GM12872 (cell line): ENCODE measurements around the gene CRB3.

Source experiments
- TF ChIP-seq, protein P1 (sequence below): IDR thresholded peaks from 3 replicates; pipeline ENCODE4 v1.5.1; 2011; ENCODE audit warnings: low read depth, mild to moderate bottlenecking, low read length, moderate library complexity; ENCODE audit not compliant: insufficient read depth

The CRB3 gene

DNA sequence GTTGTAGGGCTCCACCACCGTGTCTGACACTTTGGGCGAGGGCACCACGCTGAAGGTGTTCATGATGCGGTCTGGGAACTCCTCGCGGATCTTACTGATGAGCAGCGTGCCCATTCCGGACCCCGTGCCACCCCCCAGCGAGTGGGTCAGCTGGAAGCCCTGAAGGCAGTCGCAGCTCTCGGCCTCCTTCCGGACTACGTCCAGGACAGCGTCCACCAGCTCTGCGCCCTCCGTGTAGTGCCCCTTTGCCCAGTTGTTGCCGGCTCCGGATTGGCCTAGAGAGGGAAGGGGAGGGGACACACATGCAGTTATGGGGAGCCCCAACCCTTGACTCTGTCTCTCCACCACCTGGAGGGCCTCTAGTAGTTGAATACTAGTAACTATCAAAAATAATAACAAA, 31.9 kb downstream of the CRB3 start:
- TF ChIP-seq, protein P1, sequence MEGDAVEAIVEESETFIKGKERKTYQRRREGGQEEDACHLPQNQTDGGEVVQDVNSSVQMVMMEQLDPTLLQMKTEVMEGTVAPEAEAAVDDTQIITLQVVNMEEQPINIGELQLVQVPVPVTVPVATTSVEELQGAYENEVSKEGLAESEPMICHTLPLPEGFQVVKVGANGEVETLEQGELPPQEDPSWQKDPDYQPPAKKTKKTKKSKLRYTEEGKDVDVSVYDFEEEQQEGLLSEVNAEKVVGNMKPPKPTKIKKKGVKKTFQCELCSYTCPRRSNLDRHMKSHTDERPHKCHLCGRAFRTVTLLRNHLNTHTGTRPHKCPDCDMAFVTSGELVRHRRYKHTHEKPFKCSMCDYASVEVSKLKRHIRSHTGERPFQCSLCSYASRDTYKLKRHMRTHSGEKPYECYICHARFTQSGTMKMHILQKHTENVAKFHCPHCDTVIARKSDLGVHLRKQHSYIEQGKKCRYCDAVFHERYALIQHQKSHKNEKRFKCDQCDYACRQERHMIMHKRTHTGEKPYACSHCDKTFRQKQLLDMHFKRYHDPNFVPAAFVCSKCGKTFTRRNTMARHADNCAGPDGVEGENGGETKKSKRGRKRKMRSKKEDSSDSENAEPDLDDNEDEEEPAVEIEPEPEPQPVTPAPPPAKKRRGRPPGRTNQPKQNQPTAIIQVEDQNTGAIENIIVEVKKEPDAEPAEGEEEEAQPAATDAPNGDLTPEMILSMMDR: no peak

GRCh38 chr19:6498294-6499036, 34.4 kb downstream of the CRB3 start:
- TF ChIP-seq, protein P1: no peak

DNA sequence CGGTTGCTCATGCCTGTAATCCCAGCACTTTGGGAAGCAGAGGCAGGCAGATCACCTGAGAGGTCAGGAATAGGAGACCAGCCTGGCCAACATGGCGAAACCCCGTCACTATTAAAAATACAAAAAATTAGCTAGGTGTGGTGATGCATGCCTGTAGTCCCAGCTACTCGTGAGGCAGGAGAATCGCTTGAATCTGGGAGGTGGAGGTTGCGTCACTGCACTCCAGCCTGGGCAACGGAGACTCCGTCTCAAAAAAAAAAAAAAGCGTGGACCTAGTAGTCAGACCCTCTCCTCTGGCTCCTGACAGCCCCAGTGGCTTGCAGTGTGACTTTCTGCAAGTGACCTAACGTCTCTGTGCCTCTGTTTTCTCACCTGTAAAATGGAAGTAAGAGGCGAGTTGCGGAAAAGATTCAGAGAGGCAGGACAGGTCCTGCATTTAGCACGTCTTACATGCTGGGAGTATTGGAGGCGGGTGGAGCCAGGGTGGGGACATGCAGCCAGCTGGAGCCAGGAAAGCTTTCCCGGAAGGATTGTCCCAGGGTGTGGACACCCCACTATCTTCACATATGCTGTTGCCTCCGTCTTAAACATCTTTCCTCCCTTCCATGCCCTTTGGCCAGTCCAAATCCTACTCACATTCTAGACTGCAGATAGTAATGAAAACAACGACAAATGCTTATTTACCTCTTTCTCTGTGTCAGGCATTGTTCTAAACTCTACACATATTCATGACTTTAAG, 35.1 kb downstream of the CRB3 start:
- TF ChIP-seq, protein P1: no peak

DNA sequence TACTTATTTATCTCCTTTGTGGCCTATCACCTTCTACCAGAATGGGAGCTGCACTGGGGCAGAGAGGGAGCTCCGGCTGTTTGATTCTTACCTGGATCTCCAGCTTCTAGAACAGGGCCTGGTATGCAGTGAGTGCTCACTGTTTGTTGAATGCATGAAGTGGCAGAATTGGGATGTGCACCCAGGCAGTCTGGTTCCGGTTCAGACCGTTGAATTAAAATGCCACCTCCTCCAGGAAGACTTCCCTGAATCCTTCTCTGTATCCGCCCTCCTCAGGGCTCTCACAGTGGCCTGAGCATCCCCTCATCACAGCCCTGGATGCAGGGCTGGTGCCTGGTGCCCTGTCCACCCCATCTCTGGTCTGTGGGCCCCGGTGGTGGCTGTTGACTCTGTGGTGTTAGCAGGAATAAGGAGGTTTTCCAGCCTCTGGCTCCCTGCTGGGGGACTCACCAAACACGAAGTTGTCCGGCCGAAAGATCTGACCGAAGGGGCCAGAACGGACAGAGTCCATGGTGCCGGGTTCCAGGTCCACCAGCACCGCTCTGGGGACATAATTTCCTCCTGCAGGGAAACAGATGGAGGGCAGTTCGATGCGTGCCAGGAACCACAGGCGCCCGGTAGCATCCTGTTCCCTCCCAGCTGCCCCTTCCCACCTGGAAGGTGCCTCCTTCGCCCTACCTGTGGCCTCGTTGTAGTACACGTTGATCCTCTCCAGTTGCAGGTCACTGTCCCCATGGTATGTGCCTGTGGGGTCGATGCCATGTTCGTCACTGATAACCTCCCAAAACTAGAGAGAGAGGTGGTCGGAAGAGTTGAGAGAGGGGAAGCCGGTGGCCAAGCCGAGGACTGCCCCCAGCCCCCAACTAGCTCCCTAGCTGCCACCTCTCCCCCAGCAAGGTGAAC, 37.0 kb downstream of the CRB3 start:
- TF ChIP-seq, protein P1: no peak

- TF ChIP-seq, protein P1: no peak
Measured at GRCh38 chr19:6501740-6502648, 37.9 kb downstream of the CRB3 start, which contains the start of gene TUBB4A. TSS of gene TUBB4A (minus strand) at chr19:6502309. CDS start at chr19:6502212, 97 bp downstream.

GRCh38 chr19:6503407-6504201, 39.5 kb downstream of the CRB3 start:
- TF ChIP-seq, protein P1: no peak
